ENCODE data around the gene LIPM.

Gene LIPM, protein sequence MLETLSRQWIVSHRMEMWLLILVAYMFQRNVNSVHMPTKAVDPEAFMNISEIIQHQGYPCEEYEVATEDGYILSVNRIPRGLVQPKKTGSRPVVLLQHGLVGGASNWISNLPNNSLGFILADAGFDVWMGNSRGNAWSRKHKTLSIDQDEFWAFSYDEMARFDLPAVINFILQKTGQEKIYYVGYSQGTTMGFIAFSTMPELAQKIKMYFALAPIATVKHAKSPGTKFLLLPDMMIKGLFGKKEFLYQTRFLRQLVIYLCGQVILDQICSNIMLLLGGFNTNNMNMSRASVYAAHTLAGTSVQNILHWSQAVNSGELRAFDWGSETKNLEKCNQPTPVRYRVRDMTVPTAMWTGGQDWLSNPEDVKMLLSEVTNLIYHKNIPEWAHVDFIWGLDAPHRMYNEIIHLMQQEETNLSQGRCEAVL

DNA sequence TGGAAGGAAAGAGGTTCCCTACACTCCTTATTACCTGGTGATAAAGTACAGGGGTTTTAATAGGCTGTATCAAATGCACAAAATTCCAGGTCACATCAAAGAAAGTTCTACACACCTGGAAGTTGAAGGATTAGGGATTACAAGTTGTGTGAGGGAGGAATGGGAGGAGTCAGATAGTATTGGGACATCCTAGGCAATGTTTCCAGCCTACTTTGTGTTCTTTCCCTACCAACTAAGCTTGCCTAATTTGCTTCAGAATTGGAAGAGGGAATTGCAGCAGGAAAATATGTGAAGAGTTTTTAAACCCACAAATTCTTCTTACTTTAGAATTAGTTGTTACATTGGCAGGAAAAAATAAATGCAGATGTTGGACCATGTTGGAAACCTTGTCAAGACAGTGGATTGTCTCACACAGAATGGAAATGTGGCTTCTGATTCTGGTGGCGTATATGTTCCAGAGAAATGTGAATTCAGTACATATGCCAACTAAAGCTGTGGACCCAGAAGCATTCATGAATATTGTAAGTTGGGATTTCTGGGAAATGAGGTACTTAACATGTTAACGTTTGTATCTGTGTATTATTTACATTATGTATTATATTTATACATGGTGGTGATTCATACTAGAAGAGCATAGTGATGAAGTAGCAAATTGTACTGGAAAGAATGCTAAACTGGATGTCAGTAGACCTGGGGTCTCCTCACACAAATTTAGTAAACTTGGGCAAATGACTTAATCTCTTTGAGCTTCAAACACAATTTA, at the start of gene LIPM:
LIPM (plus strand) TSS at position 208 of the 763 bp plus-strand sequence; CDS start at position 375, 167 bp downstream.
- no peak for DNase-seq (ENCODE audit: extremely low spot score)
- CTCF ChIA-PET, result interaction anchor here (0.8 to 2.0 kb wide), 7 partner anchors 8 to 132 kb away, joined by 3 to 4 read pairs (median 3); no protein-coding TSS in a partner anchor
- TF ChIP-seq, protein P1, sequence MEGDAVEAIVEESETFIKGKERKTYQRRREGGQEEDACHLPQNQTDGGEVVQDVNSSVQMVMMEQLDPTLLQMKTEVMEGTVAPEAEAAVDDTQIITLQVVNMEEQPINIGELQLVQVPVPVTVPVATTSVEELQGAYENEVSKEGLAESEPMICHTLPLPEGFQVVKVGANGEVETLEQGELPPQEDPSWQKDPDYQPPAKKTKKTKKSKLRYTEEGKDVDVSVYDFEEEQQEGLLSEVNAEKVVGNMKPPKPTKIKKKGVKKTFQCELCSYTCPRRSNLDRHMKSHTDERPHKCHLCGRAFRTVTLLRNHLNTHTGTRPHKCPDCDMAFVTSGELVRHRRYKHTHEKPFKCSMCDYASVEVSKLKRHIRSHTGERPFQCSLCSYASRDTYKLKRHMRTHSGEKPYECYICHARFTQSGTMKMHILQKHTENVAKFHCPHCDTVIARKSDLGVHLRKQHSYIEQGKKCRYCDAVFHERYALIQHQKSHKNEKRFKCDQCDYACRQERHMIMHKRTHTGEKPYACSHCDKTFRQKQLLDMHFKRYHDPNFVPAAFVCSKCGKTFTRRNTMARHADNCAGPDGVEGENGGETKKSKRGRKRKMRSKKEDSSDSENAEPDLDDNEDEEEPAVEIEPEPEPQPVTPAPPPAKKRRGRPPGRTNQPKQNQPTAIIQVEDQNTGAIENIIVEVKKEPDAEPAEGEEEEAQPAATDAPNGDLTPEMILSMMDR (IDR thresholded peaks at IDR 0.05; ENCODE audit: control extremely low read depth, extremely low read depth, low read depth, missing control alignments), result no peak
- POLR2A ChIA-PET, result no interaction called here

DNA sequence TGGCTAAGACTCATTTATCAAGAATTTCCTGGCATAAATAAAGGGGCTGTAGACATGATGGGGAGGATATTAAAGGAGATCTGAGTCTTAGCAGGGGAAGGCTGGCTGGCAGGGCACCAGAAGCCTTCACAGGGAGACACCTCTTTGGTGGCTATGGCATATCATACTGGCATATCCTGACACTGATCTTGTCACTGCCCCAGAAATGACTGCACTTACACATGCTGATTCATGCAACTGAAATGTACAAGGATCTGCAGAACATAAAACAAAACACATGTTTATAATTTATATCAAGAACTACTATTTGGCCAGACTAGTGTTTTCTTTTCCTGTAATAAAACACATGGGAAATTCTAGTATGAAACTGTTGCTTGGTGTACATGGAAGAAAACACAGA, 48.2 kb upstream of the LIPM start:
- CTCF ChIA-PET, result interaction anchor here (1.5 kb wide), 1 partner anchor 10 kb away, joined by 4 read pairs; no protein-coding TSS in a partner anchor
- POLR2A ChIA-PET, result no interaction called here
- TF ChIP-seq, protein P1 (IDR thresholded peaks at IDR 0.05; ENCODE audit: control extremely low read depth, extremely low read depth, low read depth, missing control alignments), result no peak
- DNase-seq (ENCODE audit: extremely low spot score), result no peak

DNA sequence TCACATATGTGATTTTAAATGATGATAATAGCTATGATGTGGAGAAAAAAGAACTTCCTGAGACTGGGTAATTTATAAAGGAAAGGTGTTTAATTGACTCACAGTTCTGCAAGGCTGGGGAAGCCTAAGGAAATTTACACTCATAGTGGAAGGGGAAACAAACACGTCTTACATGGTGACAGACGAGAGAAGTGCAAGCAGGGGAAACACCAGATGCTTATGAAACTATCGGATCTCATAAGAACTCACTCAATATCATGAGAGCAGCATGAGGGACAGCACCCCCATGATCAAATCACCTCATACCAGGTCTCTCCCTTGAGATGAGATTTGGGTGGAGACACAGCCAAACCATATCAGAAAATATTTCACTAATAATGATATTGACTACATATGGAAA, 46.8 kb upstream of the LIPM start:
- ChIA-PET CTCF (interaction anchor here (0.6 to 1.6 kb wide), 4 partner anchors 9 to 38 kb away, joined by 3 to 4 read pairs (median 3); no protein-coding TSS in a partner anchor), POLR2A (no interaction called here)
- TF ChIP-seq, protein P1 (IDR thresholded peaks at IDR 0.05; ENCODE audit: control extremely low read depth, extremely low read depth, low read depth, missing control alignments), result no peak
- DNase-seq (ENCODE audit: extremely low spot score), result no peak

DNA sequence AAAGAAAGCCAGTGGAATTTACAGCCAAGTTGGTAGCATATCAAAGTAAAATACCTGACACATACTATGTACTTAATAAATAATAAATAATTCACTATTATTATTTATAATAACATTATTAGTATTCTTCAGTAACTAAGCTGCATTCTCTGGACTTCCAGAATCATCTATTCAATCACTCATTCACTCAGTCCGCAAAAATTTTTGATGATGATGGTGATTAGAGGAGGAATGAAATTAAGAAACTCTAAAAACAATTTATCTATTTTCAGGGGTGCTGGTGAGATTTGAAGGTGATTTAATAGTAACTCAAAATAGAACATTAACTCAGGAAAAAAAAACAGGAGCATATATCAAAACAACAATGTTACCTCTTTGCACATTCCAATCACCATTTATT, 45.9 kb upstream of the LIPM start:
- ChIA-PET CTCF (interaction anchor here (0.8 to 1.0 kb wide), 2 partner anchors 10 to 28 kb away, joined by 4 read pairs; no protein-coding TSS in a partner anchor), POLR2A (no interaction called here)
- no peak for DNase-seq (ENCODE audit: extremely low spot score)
- TF ChIP-seq, protein P1 (IDR thresholded peaks at IDR 0.05; ENCODE audit: control extremely low read depth, extremely low read depth, low read depth, missing control alignments), result no peak

DNA sequence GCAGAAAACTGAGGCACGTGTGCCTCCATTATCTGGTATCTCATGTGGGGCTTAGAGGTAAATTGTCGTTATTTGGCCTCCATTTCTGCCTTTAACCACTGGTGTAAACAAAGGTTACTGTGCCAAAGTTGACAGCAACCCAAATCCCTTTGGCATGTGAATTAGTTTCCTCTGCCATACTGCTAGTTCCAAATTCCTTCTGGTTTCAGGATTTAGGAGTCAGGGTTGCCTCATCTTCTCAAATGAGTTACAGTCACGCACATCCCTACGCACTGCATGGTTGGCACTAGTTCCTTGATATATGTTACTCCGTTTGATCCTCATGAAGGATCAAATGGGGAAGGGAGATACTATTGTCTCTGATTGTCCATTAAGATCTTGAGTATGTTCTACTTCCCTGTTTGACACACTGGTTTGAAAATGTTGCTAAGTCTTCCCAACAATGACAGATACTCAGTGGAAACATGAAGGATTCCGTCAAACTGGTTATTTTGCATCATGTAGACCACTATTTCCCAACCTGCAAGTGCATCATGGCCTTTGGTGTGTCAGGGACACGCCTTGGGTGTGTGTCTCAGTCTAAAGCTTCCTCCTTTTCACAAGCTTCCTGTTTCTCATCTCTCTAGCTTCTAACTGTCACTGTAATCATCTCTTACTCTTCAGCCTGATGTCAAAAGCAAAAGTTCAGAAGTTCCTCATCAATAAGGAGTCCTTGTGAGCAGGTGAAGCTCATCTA, 43.0 kb upstream of the LIPM start, which contains the start of gene LIPN:
LIPN (plus strand) TSS at position 655 of the 736 bp plus-strand sequence. CDS start 1,386 bp downstream, outside the sequence.
- TF ChIP-seq, protein P1 (IDR thresholded peaks at IDR 0.05; ENCODE audit: control extremely low read depth, extremely low read depth, low read depth, missing control alignments), result no peak
- ChIA-PET POLR2A (interaction anchor here (0.6 kb wide), 1 partner anchor 689 kb away, joined by 4 read pairs; no protein-coding TSS in a partner anchor), CTCF (interaction anchor here (0.7 to 2.1 kb wide), 8 partner anchors 13 to 176 kb away, joined by 3 to 7 read pairs (median 3); partner anchors contain the start of gene RNLS)
- DNase-seq (ENCODE audit: extremely low spot score), result no peak

Data from GM10248 (cell line).